ENCODE data around the gene PKD2L1. TPM values are rescaled to one million over a fixed set of nuclear protein-coding genes. Genes with fewer than 3 reads are reported as not detected.
A peak's percentile ranks its signal among the peaks of the same experiment; 100 is the strongest.

The PKD2L1 gene
- total and polyA plus RNA-seq, 9 of the 15 experiments (the other 6 are each of a cell fraction or from before 2014, with no cell fraction given) = not detected

GRCh38 chr10:100345570-100346330, 15.7 kb upstream of the PKD2L1 start:
- peak; percentile 26 for FAIRE-seq
- peaks cover 19 to 28% of the 10 kb centered on the region in 2 experiments; a peak in 4 of 5 replicates for H3K4me1 ChIP-seq (replicated peaks in 1 of 2; ENCODE audit: control insufficient read depth in 2 of 2, insufficient read depth in 2 of 2, low read length in 2 of 2)
- in situ Hi-C loops (cut with MboI) = loop anchor here (25.0 kb wide), 1 partner anchor 542 kb away; no protein-coding TSS in a partner anchor
- H3K79me2 ChIP-seq (ENCODE audit: control insufficient read depth, insufficient read depth, low read length) = peaks cover 55% of the 10 kb centered on the region
- peak overlapping the region; percentile 84 to 97; a peak in 3 of 4 replicates for H3K9ac ChIP-seq (ENCODE audit: insufficient read depth in 1 of 2, low read depth in 2 of 2, low read length in 2 of 2)
- ChIA-PET POLR2A (interaction anchor here (0.6 to 4.2 kb wide), 11 partner anchors 9 to 218 kb away, joined by 3 to 19 read pairs (median 5); no protein-coding TSS in a partner anchor), CTCF (ENCODE audit: low intra/inter-chr PET ratio) (no interaction called here)
- H3K36me3 ChIP-seq (ENCODE audit: control insufficient read depth, insufficient read depth, low read length) = peaks cover 32% of the 10 kb centered on the region
- no peaks in the 10 kb centered on the region for H3K9me1 ChIP-seq (ENCODE audit: control insufficient read depth, insufficient read depth, low read length)
- H3K27ac ChIP-seq (ENCODE audit: extremely low read depth, low read depth, low read length) = peak overlapping the region; percentile 80; the same call in 2 of the 3 replicates
- H4K20me1 ChIP-seq (replicated peaks; ENCODE audit: control insufficient read depth, insufficient read depth, low read length) = peaks cover 25% of the 10 kb centered on the region
- TF ChIP-seq REST (IDR thresholded peaks at IDR 0.05; ENCODE audit: borderline replicate concordance) = peak; percentile 82
- no peak for TF ChIP-seq REST (CRISPR knock-in tag; IDR thresholded peaks at IDR 0.05; ENCODE audit: low read depth)
- TF ChIP-seq ZBTB34 (CRISPR knock-in tag; IDR thresholded peaks at IDR 0.05) = no peak
- TF ChIP-seq CBFB (CRISPR knock-in tag; IDR thresholded peaks at IDR 0.05) = no peak
- TF ChIP-seq EHMT2 (IDR thresholded peaks at IDR 0.05) = peak; percentile 39; the same call in 1 of the 2 replicates
- no peak for TF ChIP-seq BRCA1 (IDR thresholded peaks at IDR 0.05)
- no peak for TF ChIP-seq BRCA1 (CRISPR knock-in tag; IDR thresholded peaks at IDR 0.05)
- peak overlapping the region; percentile 93 for H3K4me3 ChIP-seq
- peak overlapping the region; percentile 96 for H3K4me2 ChIP-seq (ENCODE audit: insufficient read depth, low read length)
- ATAC-seq = no peak
- no peak overlapping the region for H2AFZ ChIP-seq (ENCODE audit: low read depth, low read length)
- no peaks in the 10 kb centered on the region for H3K9me3 ChIP-seq (replicated peaks; ENCODE audit: control insufficient read depth, insufficient read depth, low read depth, low read length)
- WGBS (ENCODE audit: insufficient coverage, low coverage, missing lambda C conversion rate) = 20% methylated on average over 6 of the region's 9 CpGs
- DNase-seq (ENCODE audit: extremely low read depth in 1 of 4, low spot score in 3 of 4) = no peak
- intact Hi-C loops (cut with micrococcal nuclease) = loop anchor here (10.0 kb wide), 1 partner anchor 529 kb away; no protein-coding TSS in a partner anchor
- no peaks in the 10 kb centered on the region for H3K27me3 ChIP-seq (ENCODE audit: control insufficient read depth in 2 of 2, insufficient read depth in 2 of 2, low read length in 2 of 2)
- TSS peak; percentile 84 for BruUV-seq (replicated peaks)
